Brain microvascular endothelial cell (primary cell): ENCODE data around the gene TLNRD1.
A peak's percentile ranks its signal among the peaks of the same experiment; 100 is the strongest.
"Not testable (repeated sequence)": the region's sequence is repeated elsewhere in the genome, so short reads cannot be mapped to it uniquely, and the experiment has no call there.

ENCODE experiments used
- DNase-seq: peaks from one replicate; pipeline ENCODE4 v3.0.0-alpha.2; 2020
- H3K27ac ChIP-seq: fragments of 250-450 bp; sonication (Bioruptor Pico); 2 replicates; pipeline ENCODE4 v1.5.1; 2020; ENCODE audit warnings: mild to moderate bottlenecking, moderate library complexity
- H3K27me3 ChIP-seq: fragments of 250-450 bp; sonication (Bioruptor Pico); replicated peaks from 2 replicates; pipeline ENCODE4 v1.5.1; 2020; ENCODE audit warnings: mild to moderate bottlenecking
- H3K36me3 ChIP-seq: fragments of 250-450 bp; sonication (Bioruptor Pico); replicated peaks from 2 replicates; pipeline ENCODE4 v1.5.1; 2020; ENCODE audit warnings: mild to moderate bottlenecking
- H3K4me3 ChIP-seq: 2 replicates; pipeline ENCODE4 v1.5.1; 2011; ENCODE audit warnings: low read depth, mild to moderate bottlenecking, control low read depth, low read length, moderate library complexity
- in situ Hi-C: cut with HindIII; loops from 2 replicates; pipeline ENCODE4 v1.10.0; 2017; ENCODE audit warnings: low sequenced_read_pairs, low pct_ligation_motif_present
- TF ChIP-seq, protein P1 (sequence below): IDR thresholded peaks from 2 replicates; pipeline ENCODE4 v1.5.1; 2011; ENCODE audit warnings: low read depth, mild to moderate bottlenecking, moderate library complexity, low read length, control low read depth, inconsistent platforms; ENCODE audit errors: missing control alignments

Gene TLNRD1

DNA sequence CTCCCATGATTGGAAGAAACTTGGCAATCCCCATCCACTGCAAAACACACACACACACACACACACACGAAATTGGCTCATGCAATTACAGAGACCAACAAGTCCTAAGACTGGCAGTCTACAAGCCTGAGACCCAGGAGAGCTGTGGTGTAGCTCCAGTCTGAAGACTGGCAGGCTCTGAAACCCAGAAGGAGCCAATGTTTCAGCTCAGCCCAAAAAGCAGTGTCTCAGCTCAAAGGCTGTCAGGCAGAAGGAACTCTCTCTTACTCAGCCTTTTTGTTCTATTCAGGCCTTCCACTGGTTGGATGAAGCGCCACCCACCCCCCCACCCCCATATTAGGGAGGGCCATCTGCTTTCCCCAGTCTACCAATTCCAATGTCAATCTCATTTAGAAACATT, 43.2 kb upstream of the TLNRD1 start:
- in situ Hi-C loops: no loop called here
- H3K4me3 ChIP-seq: no peak overlapping the region
- no peaks in the 10 kb centered on the region for H3K27me3 ChIP-seq
- no peaks in the 10 kb centered on the region for H3K36me3 ChIP-seq
- H3K27ac ChIP-seq: no peak overlapping the region
- TF ChIP-seq, protein P1, sequence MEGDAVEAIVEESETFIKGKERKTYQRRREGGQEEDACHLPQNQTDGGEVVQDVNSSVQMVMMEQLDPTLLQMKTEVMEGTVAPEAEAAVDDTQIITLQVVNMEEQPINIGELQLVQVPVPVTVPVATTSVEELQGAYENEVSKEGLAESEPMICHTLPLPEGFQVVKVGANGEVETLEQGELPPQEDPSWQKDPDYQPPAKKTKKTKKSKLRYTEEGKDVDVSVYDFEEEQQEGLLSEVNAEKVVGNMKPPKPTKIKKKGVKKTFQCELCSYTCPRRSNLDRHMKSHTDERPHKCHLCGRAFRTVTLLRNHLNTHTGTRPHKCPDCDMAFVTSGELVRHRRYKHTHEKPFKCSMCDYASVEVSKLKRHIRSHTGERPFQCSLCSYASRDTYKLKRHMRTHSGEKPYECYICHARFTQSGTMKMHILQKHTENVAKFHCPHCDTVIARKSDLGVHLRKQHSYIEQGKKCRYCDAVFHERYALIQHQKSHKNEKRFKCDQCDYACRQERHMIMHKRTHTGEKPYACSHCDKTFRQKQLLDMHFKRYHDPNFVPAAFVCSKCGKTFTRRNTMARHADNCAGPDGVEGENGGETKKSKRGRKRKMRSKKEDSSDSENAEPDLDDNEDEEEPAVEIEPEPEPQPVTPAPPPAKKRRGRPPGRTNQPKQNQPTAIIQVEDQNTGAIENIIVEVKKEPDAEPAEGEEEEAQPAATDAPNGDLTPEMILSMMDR: no peak
- DNase-seq: no peak

- H3K4me3 ChIP-seq: no peak overlapping the region
- H3K27me3 ChIP-seq: no peaks in the 10 kb centered on the region
- no peak for DNase-seq
- in situ Hi-C loops: no loop called here
- TF ChIP-seq, protein P1: no peak
- H3K36me3 ChIP-seq: no peaks in the 10 kb centered on the region
- no peak overlapping the region for H3K27ac ChIP-seq
These were observed 42.7 kb upstream of the TLNRD1 start for GRCh38 chr15:80957976-80958375.

DNA sequence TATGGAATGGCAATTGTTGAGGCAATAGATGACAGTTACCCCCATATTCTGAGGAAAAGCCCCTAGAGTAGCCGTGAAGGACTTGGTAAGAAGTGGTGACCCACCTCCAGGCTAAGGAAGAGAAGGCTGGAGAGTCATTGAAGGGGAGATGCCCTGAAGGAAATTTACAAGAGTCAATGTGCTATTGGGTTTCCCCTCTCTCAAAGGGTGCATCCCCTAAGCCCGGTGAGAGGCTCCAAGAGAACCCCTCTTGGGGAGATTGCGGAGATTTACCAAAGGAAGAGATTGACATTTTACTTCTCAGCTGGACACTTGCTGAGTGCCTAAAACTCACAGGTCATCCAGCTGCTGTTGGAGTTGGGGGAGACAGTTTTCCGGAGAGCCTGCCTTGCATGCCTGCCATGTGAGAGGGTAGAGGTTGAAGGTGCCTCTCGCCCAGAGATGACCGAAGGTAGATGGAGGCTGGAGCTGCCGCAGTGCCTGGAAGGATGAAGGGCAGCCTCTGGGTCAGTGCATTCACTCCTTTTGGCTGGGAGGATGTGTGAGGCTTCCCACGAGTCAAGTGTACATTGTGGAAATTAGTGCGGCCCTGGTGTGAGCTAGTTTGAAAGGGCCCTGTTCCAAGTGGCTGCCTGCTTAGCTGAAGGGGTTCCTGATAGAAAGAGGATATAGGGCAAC, 41.8 kb upstream of the TLNRD1 start:
- in situ Hi-C loops: no loop called here
- TF ChIP-seq, protein P1: no peak

DNA sequence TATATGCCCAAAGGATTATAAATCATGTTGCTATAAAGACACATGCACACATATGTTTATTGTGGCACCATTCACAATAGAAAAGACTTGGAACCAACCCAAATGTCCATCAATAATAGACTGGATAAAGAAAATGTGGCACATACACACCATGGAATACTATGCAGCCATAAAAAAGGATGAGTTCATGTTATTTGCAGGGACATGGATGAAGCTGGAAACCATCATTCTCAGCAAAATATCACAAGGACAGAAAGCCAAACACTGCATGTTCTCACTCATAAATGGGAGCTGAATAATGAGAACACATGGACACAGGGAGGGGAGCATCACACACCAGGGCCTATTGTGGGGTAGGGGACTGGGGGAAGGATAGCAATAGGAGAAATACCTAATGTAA, 35.3 kb upstream of the TLNRD1 start:
- H3K27ac ChIP-seq, H3K4me3 ChIP-seq, H3K27me3 ChIP-seq, DNase-seq, H3K36me3 ChIP-seq, in situ Hi-C loops: not testable (repeated sequence)

More for the DNA sequence above, 41.8 kb upstream of the TLNRD1 start:
- DNase-seq: no peak
- Histone ChIP-seq H3K36me3 (no peaks in the 10 kb centered on the region), H3K4me3 (no peak overlapping the region), H3K27ac (no peak overlapping the region), H3K27me3 (no peaks in the 10 kb centered on the region)

- in situ Hi-C loops: no loop called here
- DNase-seq: no peak
- Histone ChIP-seq H3K36me3 (no peaks in the 10 kb centered on the region), H3K27me3 (no peaks in the 10 kb centered on the region), H3K27ac (no peak overlapping the region), H3K4me3 (no peak overlapping the region)
- TF ChIP-seq, protein P1: no peak
These were observed 34.1 kb upstream of the TLNRD1 start for GRCh38 chr15:80966431-80967197.

DNA sequence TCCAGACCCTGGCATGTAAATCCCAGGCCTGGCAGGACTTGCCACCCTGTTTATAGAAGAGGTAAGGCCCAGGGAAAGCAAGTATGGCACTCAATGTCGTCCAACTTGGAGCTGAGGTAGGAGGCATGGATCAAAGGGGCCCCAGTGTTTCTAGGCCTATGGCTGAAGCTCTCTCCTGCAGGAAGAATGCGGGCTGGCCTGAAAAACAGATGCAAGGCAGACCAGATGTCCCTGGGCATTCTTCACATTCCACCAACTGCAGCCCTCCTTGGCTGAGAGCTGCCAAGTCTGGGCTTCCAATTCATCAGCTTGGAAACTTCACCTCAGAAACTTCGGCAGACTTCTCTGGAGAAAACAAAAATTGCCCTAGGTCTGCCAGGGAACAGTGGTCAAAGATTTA, 33.3 kb upstream of the TLNRD1 start:
- in situ Hi-C loops: no loop called here
- TF ChIP-seq, protein P1: no peak
- DNase-seq: peak; percentile 41
- no peak overlapping the region for H3K27ac ChIP-seq
- H3K4me3 ChIP-seq: no peak overlapping the region
- H3K27me3 ChIP-seq: no peaks in the 10 kb centered on the region
- H3K36me3 ChIP-seq: no peaks in the 10 kb centered on the region
